ENCODE results near the gene IL13RA1.

Gene IL13RA1

GRCh38 chrX:118772051-118772450 lies 44.6 kb downstream of the IL13RA1 start:
- H3K4me3 ChIP-seq (ENCODE audit: low read depth, low read length) = no peak overlapping the region
- DNase-seq (ENCODE audit: low read depth) = no peak
- TF ChIP-seq, protein P1, sequence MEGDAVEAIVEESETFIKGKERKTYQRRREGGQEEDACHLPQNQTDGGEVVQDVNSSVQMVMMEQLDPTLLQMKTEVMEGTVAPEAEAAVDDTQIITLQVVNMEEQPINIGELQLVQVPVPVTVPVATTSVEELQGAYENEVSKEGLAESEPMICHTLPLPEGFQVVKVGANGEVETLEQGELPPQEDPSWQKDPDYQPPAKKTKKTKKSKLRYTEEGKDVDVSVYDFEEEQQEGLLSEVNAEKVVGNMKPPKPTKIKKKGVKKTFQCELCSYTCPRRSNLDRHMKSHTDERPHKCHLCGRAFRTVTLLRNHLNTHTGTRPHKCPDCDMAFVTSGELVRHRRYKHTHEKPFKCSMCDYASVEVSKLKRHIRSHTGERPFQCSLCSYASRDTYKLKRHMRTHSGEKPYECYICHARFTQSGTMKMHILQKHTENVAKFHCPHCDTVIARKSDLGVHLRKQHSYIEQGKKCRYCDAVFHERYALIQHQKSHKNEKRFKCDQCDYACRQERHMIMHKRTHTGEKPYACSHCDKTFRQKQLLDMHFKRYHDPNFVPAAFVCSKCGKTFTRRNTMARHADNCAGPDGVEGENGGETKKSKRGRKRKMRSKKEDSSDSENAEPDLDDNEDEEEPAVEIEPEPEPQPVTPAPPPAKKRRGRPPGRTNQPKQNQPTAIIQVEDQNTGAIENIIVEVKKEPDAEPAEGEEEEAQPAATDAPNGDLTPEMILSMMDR (IDR thresholded peaks at IDR 0.05; ENCODE audit: insufficient read depth, low read depth, low read length, missing control alignments) = no peak

GRCh38 chrX:118773782-118774181 lies 46.4 kb downstream of the IL13RA1 start:
- TF ChIP-seq, protein P1 (IDR thresholded peaks at IDR 0.05; ENCODE audit: insufficient read depth, low read depth, low read length, missing control alignments) = no peak
- DNase-seq (ENCODE audit: low read depth) = no peak
- H3K4me3 ChIP-seq (ENCODE audit: low read depth, low read length) = no peak overlapping the region

DNA sequence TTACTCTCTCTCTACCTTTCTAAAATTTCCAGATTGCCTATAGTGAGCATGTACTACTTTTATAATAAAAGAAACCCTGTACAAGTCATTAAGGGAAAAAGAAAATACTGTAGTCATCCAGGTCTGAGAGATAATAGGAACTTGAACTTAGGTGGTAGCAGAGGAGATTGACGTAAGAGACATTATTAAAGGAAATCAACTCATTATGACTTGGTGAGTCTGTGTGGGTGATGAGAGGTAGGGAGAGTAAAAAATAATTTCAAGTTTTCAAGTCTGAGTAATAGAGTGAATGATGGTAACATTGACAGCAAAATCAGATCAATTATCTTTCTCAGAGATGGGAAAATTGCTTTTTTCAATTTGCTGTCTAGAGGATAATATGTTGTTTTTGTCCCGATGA lies 52.2 kb downstream of the IL13RA1 start:
- DNase-seq (ENCODE audit: low read depth) = no peak
- TF ChIP-seq, protein P1 (IDR thresholded peaks at IDR 0.05; ENCODE audit: insufficient read depth, low read depth, low read length, missing control alignments) = no peak
- no peak overlapping the region for H3K4me3 ChIP-seq (ENCODE audit: low read depth, low read length)

DNA sequence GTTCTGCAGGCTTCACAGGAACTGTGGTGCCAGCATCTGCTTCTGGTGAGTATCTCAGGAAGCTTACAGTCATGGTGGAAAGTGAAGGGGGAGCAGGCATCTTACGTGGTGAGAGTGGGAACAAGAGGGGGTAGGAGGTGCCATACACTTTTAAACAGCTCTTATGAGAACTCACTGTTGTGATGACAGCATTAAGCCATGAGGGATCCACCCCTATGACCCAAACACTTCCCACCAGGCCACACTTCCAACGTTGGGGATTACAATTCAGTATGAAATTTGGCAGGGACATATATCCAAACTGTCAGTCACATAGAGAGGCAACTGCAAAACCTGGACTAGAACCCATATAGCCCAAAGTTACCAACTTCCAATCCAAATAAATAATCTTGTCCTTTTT lies 53.1 kb downstream of the IL13RA1 start:
- no peak for DNase-seq (ENCODE audit: low read depth)

DNA sequence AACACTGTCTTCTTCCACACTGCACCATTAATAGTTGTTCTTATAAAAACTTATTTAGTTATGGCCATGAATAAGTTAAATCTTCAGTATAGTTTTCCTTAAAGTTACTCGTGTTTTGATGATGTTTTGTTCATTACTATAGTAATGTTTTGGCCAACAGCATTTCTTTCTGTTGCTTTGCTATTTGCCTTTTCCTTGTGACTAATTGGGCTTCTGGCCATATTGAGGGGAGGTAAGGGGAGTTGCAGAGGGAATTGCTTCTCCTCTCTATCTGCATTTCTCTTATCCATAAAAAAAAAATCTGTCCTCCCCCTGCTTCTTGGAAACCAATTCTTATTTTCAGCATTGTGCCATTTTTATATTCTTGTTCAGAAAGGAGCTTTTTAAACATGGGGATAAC lies 53.5 kb downstream of the IL13RA1 start:
- no peak for DNase-seq (ENCODE audit: low read depth)
- no peak overlapping the region for H3K4me3 ChIP-seq (ENCODE audit: low read depth, low read length)
- TF ChIP-seq, protein P1 (IDR thresholded peaks at IDR 0.05; ENCODE audit: insufficient read depth, low read depth, low read length, missing control alignments) = no peak

More for the DNA sequence above, 53.1 kb downstream of the IL13RA1 start:
- H3K4me3 ChIP-seq (ENCODE audit: low read depth, low read length) = no peak overlapping the region
- TF ChIP-seq, protein P1 (IDR thresholded peaks at IDR 0.05; ENCODE audit: insufficient read depth, low read depth, low read length, missing control alignments) = no peak

DNA sequence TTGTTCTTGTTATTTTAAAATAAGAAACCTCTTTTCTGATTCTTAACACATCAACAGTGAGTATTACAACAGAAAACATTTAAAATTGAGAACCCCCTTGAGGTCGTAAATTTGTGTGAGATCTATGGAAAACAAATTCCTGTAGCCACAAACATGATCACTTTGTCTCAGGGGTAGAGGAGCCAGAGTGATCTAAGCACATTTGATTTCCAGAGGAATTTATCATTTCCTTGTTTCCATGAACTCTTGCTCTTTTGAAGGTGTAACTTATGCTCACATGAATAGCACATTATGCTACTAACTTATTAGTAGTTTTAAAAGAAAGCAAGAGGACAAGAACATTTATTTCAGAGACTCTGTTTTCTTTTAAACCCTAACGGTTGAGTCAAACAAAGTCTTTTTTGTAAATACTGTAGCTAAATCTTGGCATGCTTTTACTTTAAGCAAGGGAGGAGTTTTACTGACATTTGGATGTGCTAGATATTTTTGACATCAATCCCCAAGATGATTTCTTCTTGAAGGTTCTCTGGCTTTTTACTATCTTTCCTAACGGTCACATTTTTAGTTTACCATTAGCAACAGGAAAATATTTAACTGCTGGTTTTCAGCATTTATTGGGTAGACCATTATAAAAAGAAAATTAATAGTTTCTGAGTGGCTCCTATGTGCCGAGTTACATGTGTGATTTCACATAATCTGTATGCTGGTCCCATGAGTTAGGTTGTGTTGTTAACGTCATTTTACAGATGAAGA lies 68.3 kb downstream of the IL13RA1 start:
- TF ChIP-seq, protein P1 (IDR thresholded peaks at IDR 0.05; ENCODE audit: insufficient read depth, low read depth, low read length, missing control alignments) = no peak
- DNase-seq (ENCODE audit: low read depth) = no peak
- H3K4me3 ChIP-seq (ENCODE audit: low read depth, low read length) = no peak overlapping the region

GRCh38 chrX:118802857-118803256 lies 75.5 kb downstream of the IL13RA1 start:
- no peak overlapping the region for H3K4me3 ChIP-seq (ENCODE audit: low read depth, low read length)
- TF ChIP-seq, protein P1 (IDR thresholded peaks at IDR 0.05; ENCODE audit: insufficient read depth, low read depth, low read length, missing control alignments) = no peak
- no peak for DNase-seq (ENCODE audit: low read depth)

Measured in GM12865 (cell line).